ENCODE data around the gene SLC25A10. TPM values are rescaled to one million over a fixed set of nuclear protein-coding genes. Genes with fewer than 3 reads are reported as not detected.

The SLC25A10 gene
- polyA plus RNA-seq, 3 donors: 18.9 to 22.4 (median 22.3) TPM

DNA sequence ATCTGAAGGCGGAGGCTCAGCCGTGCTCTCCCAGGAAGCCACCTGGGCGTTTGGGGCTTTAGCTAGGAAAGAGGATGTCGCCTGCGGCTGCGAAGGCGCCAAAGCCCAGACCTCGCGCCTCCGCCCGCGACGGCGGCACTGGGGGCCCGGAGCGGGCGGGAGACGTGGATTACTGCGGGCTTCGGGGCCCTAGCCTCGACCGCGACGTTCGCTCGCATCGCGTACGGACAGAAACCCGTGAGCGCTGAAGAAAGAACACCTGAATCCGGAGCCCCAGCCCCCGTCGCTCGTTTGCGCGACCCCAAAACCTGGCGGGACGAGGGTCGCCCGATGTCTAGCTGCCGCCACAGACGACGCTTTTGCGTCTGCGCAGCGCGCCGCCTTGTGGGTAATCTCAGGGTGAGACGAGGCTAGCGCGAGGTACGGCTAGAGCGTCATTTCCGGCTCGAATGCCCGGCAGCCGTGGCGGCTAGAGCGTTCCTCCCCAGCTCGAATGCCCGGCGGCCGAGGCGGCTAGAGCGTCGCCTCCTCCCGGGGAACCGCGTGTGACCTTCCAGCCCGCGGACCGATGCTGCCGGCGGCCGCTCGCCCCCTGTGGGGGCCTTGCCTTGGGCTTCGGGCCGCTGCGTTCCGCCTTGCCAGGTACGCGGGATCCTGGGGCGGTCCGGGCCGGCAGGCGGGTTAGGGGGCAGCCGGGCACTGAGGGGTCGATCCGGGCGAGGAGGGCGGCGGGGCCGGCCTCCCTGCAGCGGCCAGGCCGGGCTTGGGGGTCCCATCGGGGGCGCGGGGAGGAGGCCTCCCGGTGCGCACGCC lies 8.9 kb upstream of the SLC25A10 start, which contains the start of gene MRPL12:
MRPL12 (plus strand) TSS at position 434 of the 813 bp plus-strand sequence; CDS start at position 569, 135 bp downstream.
- DNase-seq: peak; percentile 94

- DNase-seq: no peak
Observed at GRCh38 chr17:81703747-81704654, 8.1 kb upstream of the SLC25A10 start.

DNA sequence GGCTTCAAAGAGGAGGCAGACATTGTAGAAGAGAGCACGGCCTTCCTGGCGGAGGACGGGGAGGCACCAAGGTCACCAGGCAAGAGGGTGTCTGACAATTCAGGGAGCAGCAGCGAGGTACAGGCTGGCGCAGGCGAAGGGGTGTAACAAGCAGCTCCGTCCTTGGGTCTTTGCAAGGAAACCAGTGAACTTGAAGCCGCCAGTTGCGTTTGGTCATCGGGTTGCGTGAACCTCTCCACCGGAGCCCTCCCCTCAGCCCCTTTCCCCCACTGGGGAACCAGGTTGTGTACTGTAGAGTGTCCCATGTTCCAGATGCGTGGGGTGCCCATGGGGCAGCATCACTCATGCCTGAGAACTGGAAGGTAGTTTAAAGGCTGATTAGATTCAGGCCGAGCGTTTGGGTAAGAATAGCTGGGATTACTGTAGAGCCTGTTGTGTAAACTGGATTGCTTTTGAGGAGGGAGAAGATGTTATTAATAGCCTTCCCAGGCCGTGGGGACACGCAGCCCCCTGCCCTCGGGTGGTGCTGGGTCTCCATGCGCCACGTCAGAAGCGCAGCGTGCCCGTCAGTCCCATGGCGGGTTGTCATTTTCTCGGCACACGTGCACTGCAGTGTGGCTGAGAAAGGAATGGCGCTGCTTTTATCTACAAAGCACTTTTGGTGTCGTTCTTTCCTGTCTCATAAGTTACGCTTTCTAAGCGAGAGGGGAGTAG lies 6.4 kb upstream of the SLC25A10 start:
- DNase-seq: no peak

- no peak for DNase-seq
Observed at GRCh38 chr17:81706232-81706611, 5.9 kb upstream of the SLC25A10 start.

- no peak for DNase-seq
Observed at GRCh38 chr17:81706757-81707624, 5.1 kb upstream of the SLC25A10 start.

DNA sequence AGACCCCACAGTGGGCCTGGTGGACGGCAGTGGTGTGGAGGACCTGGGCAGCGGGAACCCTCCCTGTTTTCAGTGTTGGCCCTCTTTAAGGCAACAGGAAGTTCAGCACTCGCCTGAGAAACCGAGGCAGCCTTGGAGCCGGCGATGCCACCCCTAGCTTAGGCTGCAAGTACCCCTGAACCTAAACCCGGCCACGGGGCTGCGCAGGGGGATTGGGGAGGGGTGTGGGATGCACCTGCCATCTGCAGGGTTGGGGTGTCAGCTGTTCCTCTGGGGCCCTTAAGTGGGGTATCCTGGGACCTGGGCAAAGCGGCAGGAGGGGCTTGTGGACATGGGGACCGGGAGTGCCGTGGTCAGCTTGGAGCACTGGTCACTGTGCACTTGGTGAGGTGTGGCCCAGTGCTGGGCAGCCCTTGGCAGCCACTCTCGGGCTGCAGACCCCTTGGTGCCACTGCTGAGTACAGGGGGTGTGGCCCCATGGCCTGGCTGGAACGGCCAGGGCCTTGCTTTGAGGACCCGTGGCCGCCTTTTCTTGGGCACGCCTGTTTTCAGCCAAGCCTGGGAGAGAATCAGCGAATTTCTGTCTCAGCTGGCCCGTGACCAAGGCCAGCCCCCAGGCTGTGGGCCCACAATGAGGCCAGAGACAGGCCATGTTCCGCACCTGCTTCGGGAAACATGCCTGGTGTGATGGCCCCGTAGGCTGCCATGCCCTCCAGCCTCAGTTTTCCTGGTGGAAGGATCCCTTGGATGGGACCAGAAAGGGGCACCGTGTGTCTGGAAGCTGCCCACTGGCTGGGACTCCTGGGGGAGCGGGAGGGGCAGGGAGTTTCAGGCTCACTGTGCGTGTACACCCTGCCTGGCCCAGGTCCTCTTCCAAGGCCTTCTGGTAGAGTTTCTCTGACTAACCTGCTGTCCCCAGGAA lies 4.1 kb upstream of the SLC25A10 start:
- DNase-seq: no peak

DNA sequence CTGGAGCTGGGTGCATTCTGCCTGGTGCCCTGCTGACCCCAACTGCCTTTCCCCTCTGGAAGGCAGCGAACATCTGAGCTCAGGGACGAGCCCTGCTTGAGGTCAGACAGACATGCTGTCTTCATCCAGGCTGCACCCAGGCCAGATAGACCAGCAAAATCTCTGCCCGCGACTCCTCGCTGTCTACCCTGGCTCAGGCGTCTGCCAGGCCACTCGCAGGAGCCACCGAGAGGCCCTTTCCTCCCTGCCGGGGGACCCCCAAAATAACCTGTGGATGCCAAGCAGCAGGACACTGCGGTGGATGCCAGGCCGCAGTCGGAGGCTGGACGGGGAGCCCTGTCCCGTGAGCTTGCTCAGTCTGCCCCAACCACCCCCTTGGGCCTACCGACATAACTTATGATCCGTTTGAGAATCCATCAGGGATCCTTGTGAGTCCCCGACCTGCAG lies 3.3 kb upstream of the SLC25A10 start:
- DNase-seq: no peak

DNA sequence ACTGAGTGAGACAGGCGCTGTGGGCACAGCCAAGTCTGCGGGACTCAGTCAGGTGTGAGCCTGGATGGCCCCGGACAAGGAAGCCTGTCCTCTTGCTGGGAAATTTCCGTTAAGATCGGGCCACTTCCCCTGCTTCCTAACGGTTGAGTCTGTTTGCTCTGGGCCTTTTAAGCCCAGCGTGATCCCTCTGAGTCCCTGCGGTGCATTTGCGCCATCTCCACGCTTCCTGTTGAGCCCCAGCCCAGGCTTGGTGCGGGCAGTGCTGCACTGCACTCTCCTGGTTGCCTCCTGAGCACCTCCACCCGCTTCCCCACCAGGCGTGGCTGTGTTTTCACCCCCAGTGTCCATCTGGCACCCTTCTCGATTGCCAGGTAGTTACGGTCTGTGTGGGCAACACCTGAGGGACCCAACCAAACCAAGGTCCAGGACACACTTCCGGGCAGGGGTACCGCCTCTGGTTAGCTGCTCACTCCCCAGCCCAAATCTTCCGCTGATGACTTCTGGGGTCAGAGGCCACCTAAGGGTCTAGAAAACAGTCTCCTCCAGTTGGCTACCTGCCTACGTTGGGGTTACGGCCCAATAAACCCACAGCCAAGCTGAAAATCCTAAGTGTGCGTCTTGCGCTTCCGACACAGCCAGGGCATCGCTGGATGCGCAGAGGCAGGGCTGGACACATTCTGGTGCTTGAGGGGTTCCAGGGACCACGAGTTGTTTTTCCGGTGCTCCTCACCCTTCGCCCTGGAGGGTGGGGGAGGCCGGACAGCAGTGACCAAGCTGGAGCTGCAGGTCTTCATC lies 1.4 kb upstream of the SLC25A10 start:
- DNase-seq: no peak

DNA sequence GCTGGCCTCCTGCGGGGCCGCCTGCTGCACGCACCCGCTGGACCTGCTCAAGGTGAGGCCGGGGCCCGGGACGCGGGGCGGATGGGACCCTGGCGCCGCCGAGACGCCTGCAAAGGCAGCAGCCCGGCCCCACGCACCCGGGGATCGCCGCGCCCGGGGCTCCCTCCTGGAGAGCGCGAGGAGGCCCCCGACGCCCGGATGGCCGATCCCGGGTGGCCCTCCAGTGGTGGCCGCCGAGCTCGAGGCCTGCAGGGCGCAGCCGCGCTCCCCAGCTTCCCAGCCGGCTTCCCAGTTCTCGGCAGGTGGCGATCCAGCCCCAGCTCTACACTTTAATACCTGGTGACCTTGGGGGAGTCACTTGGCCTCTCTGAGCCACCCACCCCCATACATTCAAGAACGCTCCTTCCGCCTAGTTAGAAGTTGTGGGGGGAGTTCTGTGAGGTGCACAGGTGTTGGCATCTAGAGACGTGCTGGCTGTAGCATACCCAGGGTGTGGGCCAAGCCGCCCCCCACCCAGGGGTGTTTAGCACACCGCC lies 452 bp downstream of the SLC25A10 start:
- DNase-seq: no peak

DNA sequence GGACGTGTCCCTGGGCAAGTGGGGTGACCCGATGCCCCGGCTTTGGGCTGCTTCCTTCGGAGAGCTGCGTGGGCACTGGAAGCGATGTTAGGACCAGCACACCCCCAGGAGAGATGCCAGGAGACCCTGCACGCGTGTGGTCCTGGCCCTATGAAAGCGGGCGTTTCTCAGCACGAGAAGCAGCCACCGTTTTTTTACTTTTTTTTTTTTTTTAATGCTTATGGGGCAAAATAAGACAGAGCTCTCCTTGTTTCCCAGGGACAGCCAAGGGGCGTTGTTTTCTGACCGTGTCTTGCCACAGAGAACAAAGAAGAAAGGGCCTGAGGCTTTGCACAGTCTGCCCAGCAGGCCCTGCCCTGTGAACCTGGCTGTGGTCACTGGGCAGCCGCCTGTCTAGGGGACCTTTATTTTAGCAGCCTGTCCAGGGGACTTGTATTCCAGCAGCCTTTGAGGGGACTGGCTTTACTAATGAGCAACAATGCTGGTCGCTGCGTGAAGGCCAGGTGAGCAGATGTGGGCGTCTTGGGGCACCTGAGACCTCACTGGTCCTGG lies 996 bp downstream of the SLC25A10 start:
- DNase-seq: no peak

GRCh38 chr17:81713556-81714411 lies 1.7 kb downstream of the SLC25A10 start:
- DNase-seq: no peak

GRCh38 chr17:81714412-81715106 lies 2.5 kb downstream of the SLC25A10 start:
- DNase-seq: no peak

GRCh38 chr17:81715107-81715871 lies 3.2 kb downstream of the SLC25A10 start:
- DNase-seq: no peak

- no peak for DNase-seq
Observed at GRCh38 chr17:81715872-81716673, 4.0 kb downstream of the SLC25A10 start.

GRCh38 chr17:81716674-81716996 lies 4.6 kb downstream of the SLC25A10 start:
- no peak for DNase-seq

Data from renal pelvis (tissue), 4 donors.